Endothelial cell of umbilical vein (primary cell): ENCODE results near the gene CNDP2. TPM values are rescaled to one million over a fixed set of nuclear protein-coding genes. Genes with fewer than 3 reads are reported as not detected.
"Not testable (repeated sequence)": the region's sequence is repeated elsewhere in the genome, so short reads cannot be mapped to it uniquely, and the experiment has no call there.

Experiments used
- BruUV-seq: library from RNA; stranded (reverse); fragments of 400-500 nt; replicated peaks from 2 replicates; lab custom pipeline; 2021; lab: Mats Ljungman, UMichigan
- CTCF ChIA-PET: fragments of 300-600, 350-600 bp; sonication (Branson Sonifier 250); formaldehyde crosslinking; loops from one replicate; lab custom pipeline; 2021; ENCODE audit warnings: antibody characterized with exemption, inconsistent platforms; lab: Charles Lee
- POLR2A ChIA-PET: fragments of 300-600, 350-600 bp; sonication (Branson Sonifier 250); formaldehyde crosslinking; loops from one replicate; lab custom pipeline; 2021; ENCODE audit warnings: antibody characterized with exemption, inconsistent platforms; lab: Charles Lee
- DNase-seq: peaks from one replicate; pipeline ENCODE4 v3.0.0-alpha.2; 2011; ENCODE audit warnings: low read depth, low spot score
- FAIRE-seq: peaks from 2 replicates; lab custom pipeline; 2011; peaks lifted over from hg19 to GRCh38; lab: Jason Lieb, UNC
- H2AFZ ChIP-seq: 2 replicates; pipeline ENCODE4 v1.6.0; 2012; ENCODE audit warnings: low read depth, low read length, control low read depth, inconsistent platforms
- H3K27ac ChIP-seq: 2 replicates; pipeline ENCODE4 v1.5.1; 2011; ENCODE audit warnings: low read depth, mild to moderate bottlenecking, control low read depth, low read length, moderate library complexity; ENCODE audit not compliant: insufficient read depth
- H3K27me3 ChIP-seq, 2 experiments: 2 replicates each; pipeline versions ENCODE4 v1.6.0 to v1.6.1; 2011; ENCODE audit warnings: low read length in 2 of 2, mixed read lengths in 1 of 2; ENCODE audit not compliant: control insufficient read depth in 2 of 2, insufficient read depth in 2 of 2
- H3K36me3 ChIP-seq, 2 experiments: 2 replicates in 1 of 2; 3 replicates in 1 of 2; pipeline ENCODE4 v1.5.1; 2011; ENCODE audit warnings: low read length in 2 of 2, mild to moderate bottlenecking in 1 of 2, moderate library complexity in 1 of 2; ENCODE audit not compliant: control insufficient read depth in 2 of 2, insufficient read depth in 2 of 2; ENCODE audit errors: extremely low read depth in 1 of 2
- H3K4me1 ChIP-seq: 3 replicates; pipeline ENCODE4 v1.5.1; 2011; ENCODE audit warnings: mild to moderate bottlenecking, low read length; ENCODE audit not compliant: control insufficient read depth, insufficient read depth; ENCODE audit errors: extremely low read depth
- H3K4me2 ChIP-seq: 2 replicates; pipeline ENCODE4 v1.6.1; 2011; ENCODE audit warnings: low read length, control low read depth, mixed read lengths; ENCODE audit not compliant: insufficient read depth
- H3K4me3 ChIP-seq, 3 experiments: fragments of 200-600 bp in 1 of 3; sonication (generic), shearing (Covaris generic) in 1 of 3; replicated peaks in 1 of 3; 2 replicates each; pipeline ENCODE4 v1.5.1; 2011 to 2016; ENCODE audit warnings: control low read depth in 3 of 3, low read length in 3 of 3, mild to moderate bottlenecking in 2 of 3, inconsistent platforms in 1 of 3, low read depth in 1 of 3, moderate library complexity in 1 of 3; ENCODE audit not compliant: insufficient read depth in 1 of 3
- H3K79me2 ChIP-seq: 2 replicates; pipeline ENCODE4 v1.6.0; 2012; ENCODE audit warnings: low read length, inconsistent platforms; ENCODE audit not compliant: control insufficient read depth, insufficient read depth
- H3K9ac ChIP-seq: replicated peaks from 2 replicates; pipeline ENCODE3; 2011; ENCODE audit warnings: low read length, control low read depth; ENCODE audit not compliant: insufficient read depth; ENCODE audit errors: extremely low read depth
- H3K9me1 ChIP-seq: replicated peaks from 3 replicates; pipeline ENCODE4 v1.6.0; 2011; ENCODE audit warnings: mild to moderate bottlenecking, low read length; ENCODE audit not compliant: control insufficient read depth, insufficient read depth; ENCODE audit errors: extremely low read depth
- H3K9me3 ChIP-seq: replicated peaks from 2 replicates; pipeline ENCODE4 v1.5.1; 2012; ENCODE audit warnings: low read length, inconsistent platforms; ENCODE audit not compliant: control insufficient read depth, insufficient read depth
- H4K20me1 ChIP-seq: replicated peaks from 2 replicates; pipeline ENCODE3; 2011; ENCODE audit warnings: mild to moderate bottlenecking, low read length; ENCODE audit not compliant: control insufficient read depth, insufficient read depth; ENCODE audit errors: extremely low read depth
- CTCF ChIP-seq, 2 donors: IDR thresholded peaks; 1 replicate in 1 of 2; 2 replicates in 1 of 2; pipeline ENCODE4 v1.5.1; 2011; ENCODE audit warnings: low read length in 2 of 2, mild to moderate bottlenecking in 2 of 2, moderate library complexity in 2 of 2, control low read depth in 1 of 2, inconsistent platforms in 1 of 2, low read depth in 1 of 2; ENCODE audit not compliant: insufficient read depth in 1 of 2; ENCODE audit errors: extremely low read depth in 1 of 2
- EZH2 ChIP-seq: IDR thresholded peaks from 2 replicates; pipeline ENCODE4 v1.6.1; 2012; ENCODE audit warnings: borderline replicate concordance, low read depth, mild to moderate bottlenecking, moderate library complexity, low read length, inconsistent platforms; ENCODE audit not compliant: severe bottlenecking
- FOS ChIP-seq: IDR thresholded peaks from 2 replicates; pipeline ENCODE4 v1.6.1; 2011; ENCODE audit warnings: mild to moderate bottlenecking, low read length, moderate library complexity, borderline replicate concordance; ENCODE audit not compliant: insufficient read depth
- GATA2 ChIP-seq: IDR thresholded peaks from 2 replicates; pipeline ENCODE4 v1.7.0; 2011; ENCODE audit warnings: low read depth, mild to moderate bottlenecking, moderate library complexity, mixed read lengths, low read length; ENCODE audit not compliant: insufficient read length, insufficient read depth
- JUN ChIP-seq: IDR thresholded peaks from 2 replicates; pipeline ENCODE4 v1.6.1; 2011; ENCODE audit warnings: borderline replicate concordance, low read depth; ENCODE audit not compliant: insufficient read length, insufficient read depth
- MAX ChIP-seq: IDR thresholded peaks from 2 replicates; pipeline ENCODE4 v1.6.1; 2011; ENCODE audit not compliant: insufficient read depth, insufficient read length
- MYC ChIP-seq: IDR thresholded peaks from one replicate; pipeline ENCODE4 v1.6.1; 2011; ENCODE audit warnings: mild to moderate bottlenecking, low read depth, low read length
- POLR2A ChIP-seq: IDR thresholded peaks from 2 replicates; pipeline ENCODE4 v1.6.1; 2012; ENCODE audit warnings: low read depth, mild to moderate bottlenecking, control low read depth, low read length
- POLR2AphosphoS5 ChIP-seq: IDR thresholded peaks from 2 replicates; pipeline ENCODE4 v1.6.1; 2012; ENCODE audit warnings: low read depth, mild to moderate bottlenecking, control low read depth, low read length, moderate library complexity; ENCODE audit not compliant: insufficient read depth
- dilution Hi-C: fragments of 300-500 bp; cut with MboI; formaldehyde crosslinking; loops from one replicate; pipeline ENCODE4 v1.15.0; 2019; ENCODE audit warnings: low sequenced_read_pairs; ENCODE audit not compliant: extremely low pct_ligation_motif_present
- intact Hi-C: fragments of 100-400 bp; cut with micrococcal nuclease; formaldehyde crosslinking; loops from one replicate; pipeline ENCODE4 v1.10.0; 2022
- polyA plus RNA-seq, 4 experiments: library from polyadenylated mRNA; depleted of rRNA in 3 of 4; stranded (reverse) in 3 of 4; unstranded in 1 of 4; fragments of >200 nt; gene quantifications; 2 replicates each; pipeline versions ENCODE4 v1.2.1 to v1.2.3, GENCODE V29; 2011 to 2012; ENCODE audit warnings: missing spikeins in 1 of 4
- total RNA-seq: library from RNA; stranded (reverse); gene quantifications from 2 replicates; pipeline ENCODE4 v1.2.3, GENCODE V29; 2021

Gene CNDP2
- total and polyA plus RNA-seq, 2 donors (not counting 3 experiments of a cell fraction or from before 2014, with no cell fraction given): 52.9 to 123 TPM

GRCh38 chr18:74562775-74563174 is 66.6 kb downstream of the CNDP2 start:
- intact Hi-C loops (no loop called here), dilution Hi-C loops (no loop called here)
- Histone ChIP-seq H3K9me3 (no peaks in the 10 kb centered on the region), H3K27ac (no peak overlapping the region), H3K4me3 (no peak overlapping the region), H3K9ac (no peak overlapping the region), H3K27me3 (no peaks in the 10 kb centered on the region), H3K79me2 (no peaks in the 10 kb centered on the region), H3K36me3 (no peaks in the 10 kb centered on the region), H3K4me1 (no peaks in the 10 kb centered on the region), H4K20me1 (no peaks in the 10 kb centered on the region), H2AFZ (no peak overlapping the region), H3K4me2 (no peak overlapping the region), H3K9me1 (no peaks in the 10 kb centered on the region)
- BruUV-seq: no TSS peak
- FAIRE-seq (no peak), DNase-seq (no peak)
- POLR2A ChIA-PET: no interaction called here
- no peak for TF ChIP-seq JUN
- TF ChIP-seq FOS: no peak
- CTCF ChIA-PET: interaction anchor here (2.6 kb wide), 1 partner anchor 11 kb away, joined by 9 read pairs; no protein-coding TSS in a partner anchor

GRCh38 chr18:74563999-74564398 is 67.8 kb downstream of the CNDP2 start:
- no peaks in the 10 kb centered on the region for H3K27me3 ChIP-seq
- ChIA-PET CTCF (interaction anchor here (1.1 to 2.9 kb wide), 2 partner anchors 12 to 221 kb away, joined by 3 to 9 read pairs; no protein-coding TSS in a partner anchor), POLR2A (no interaction called here)
- TF ChIP-seq EZH2 (no peak), MYC (no peak), POLR2A (no peak), FOS (no peak), POLR2AphosphoS5 (no peak), GATA2 (no peak), CTCF (IDR thresholded peaks at IDR 0.05; ENCODE audit: extremely low read depth in 1 of 2, insufficient read depth in 1 of 2, low read depth in 1 of 2, low read length in 2 of 2) (no peak), JUN (no peak), MAX (no peak)
- H3K36me3 ChIP-seq: no peaks in the 10 kb centered on the region
- no peak overlapping the region for H3K4me3 ChIP-seq
- no peaks in the 10 kb centered on the region for H3K79me2 ChIP-seq
- no peaks in the 10 kb centered on the region for H3K9me1 ChIP-seq
- FAIRE-seq (no peak), DNase-seq (no peak)
- dilution Hi-C loops (no loop called here), intact Hi-C loops (no loop called here)
- no peak overlapping the region for H3K27ac ChIP-seq
- H3K4me1 ChIP-seq: no peaks in the 10 kb centered on the region
- H4K20me1 ChIP-seq: no peaks in the 10 kb centered on the region
- no peak overlapping the region for H3K4me2 ChIP-seq
- no peak overlapping the region for H3K9ac ChIP-seq
- H2AFZ ChIP-seq: no peak overlapping the region
- H3K9me3 ChIP-seq: no peaks in the 10 kb centered on the region
- no TSS peak for BruUV-seq

- H3K9me3 ChIP-seq, H3K4me1 ChIP-seq, H3K4me2 ChIP-seq, H3K9me1 ChIP-seq, intact Hi-C loops, DNase-seq, H2AFZ ChIP-seq, FAIRE-seq, H3K79me2 ChIP-seq, H3K9ac ChIP-seq, H3K36me3 ChIP-seq, H4K20me1 ChIP-seq, H3K27ac ChIP-seq, BruUV-seq, H3K27me3 ChIP-seq, dilution Hi-C loops, H3K4me3 ChIP-seq, POLR2A ChIA-PET: not testable (repeated sequence)
- CTCF ChIA-PET: interaction anchor here (2.9 kb wide), 1 partner anchor 13 kb away, joined by 9 read pairs; no protein-coding TSS in a partner anchor
Observed at GRCh38 chr18:74565164-74565563, 69.0 kb downstream of the CNDP2 start.
